22Rv1 (cell line): ENCODE results near the gene CCDC54.

ENCODE experiments used
- ZFX ChIP-seq: fragments of 450-650 bp; IDR thresholded peaks from 2 replicates; pipeline ENCODE4 v1.6.1; 2017; ENCODE audit warnings: antibody characterized with exemption, borderline replicate concordance
- TF ChIP-seq, protein P1 (sequence below): fragments of 450-650 bp; IDR thresholded peaks from 2 replicates; pipeline ENCODE4 v1.5.1; 2017; ENCODE audit warnings: mild to moderate bottlenecking

DNA sequence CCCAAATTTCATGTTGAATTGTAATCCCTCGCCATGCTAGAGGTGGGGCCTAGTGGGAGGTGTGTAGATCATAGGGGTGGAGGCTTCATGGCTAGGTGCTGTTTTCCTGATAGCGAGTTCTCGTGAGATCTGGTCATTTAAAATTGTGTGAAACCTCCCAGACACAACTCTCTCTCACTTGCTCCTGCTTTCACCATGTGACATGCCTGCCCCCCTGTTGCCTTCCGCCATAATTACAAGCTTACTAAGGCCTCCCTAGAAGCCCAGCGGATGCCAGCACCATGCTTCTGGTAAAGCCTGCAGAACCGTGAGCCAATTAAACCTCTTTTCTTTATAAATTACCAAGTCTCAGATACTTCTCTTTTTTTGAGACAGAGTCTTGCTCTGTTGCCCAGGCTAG lies 36.0 kb downstream of the CCDC54 start:
- TF ChIP-seq, protein P1, sequence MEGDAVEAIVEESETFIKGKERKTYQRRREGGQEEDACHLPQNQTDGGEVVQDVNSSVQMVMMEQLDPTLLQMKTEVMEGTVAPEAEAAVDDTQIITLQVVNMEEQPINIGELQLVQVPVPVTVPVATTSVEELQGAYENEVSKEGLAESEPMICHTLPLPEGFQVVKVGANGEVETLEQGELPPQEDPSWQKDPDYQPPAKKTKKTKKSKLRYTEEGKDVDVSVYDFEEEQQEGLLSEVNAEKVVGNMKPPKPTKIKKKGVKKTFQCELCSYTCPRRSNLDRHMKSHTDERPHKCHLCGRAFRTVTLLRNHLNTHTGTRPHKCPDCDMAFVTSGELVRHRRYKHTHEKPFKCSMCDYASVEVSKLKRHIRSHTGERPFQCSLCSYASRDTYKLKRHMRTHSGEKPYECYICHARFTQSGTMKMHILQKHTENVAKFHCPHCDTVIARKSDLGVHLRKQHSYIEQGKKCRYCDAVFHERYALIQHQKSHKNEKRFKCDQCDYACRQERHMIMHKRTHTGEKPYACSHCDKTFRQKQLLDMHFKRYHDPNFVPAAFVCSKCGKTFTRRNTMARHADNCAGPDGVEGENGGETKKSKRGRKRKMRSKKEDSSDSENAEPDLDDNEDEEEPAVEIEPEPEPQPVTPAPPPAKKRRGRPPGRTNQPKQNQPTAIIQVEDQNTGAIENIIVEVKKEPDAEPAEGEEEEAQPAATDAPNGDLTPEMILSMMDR: no peak
- TF ChIP-seq ZFX: no peak
